H1 (cell line): Measurements from ENCODE around the gene RBFOX1. TPM values are rescaled to one million over a fixed set of nuclear protein-coding genes. Genes with fewer than 3 reads are reported as not detected.

Experiments used
- CTCF ChIA-PET: fragments of 300-600 bp; sonication (Branson Sonifier 250); formaldehyde crosslinking; loops from one replicate; lab custom pipeline; 2021; ENCODE audit not compliant: partially characterized antibody; lab: Charles Lee
- POLR2A ChIA-PET: fragments of 300-600 bp; sonication (Branson Sonifier 250); formaldehyde crosslinking; loops from one replicate; lab custom pipeline; 2021; ENCODE audit warnings: inconsistent platforms; ENCODE audit not compliant: partially characterized antibody; lab: Charles Lee
- DNase-seq, 2 experiments: peaks; one replicate each; pipeline versions ENCODE4 v3.0.0 to v3.0.0-alpha.2; 2010 to 2022; ENCODE audit warnings: low spot score in 2 of 2, low read depth in 1 of 2, mixed read lengths in 1 of 2
- FAIRE-seq: peaks from 2 replicates; lab custom pipeline; 2011; peaks lifted over from hg19 to GRCh38; lab: Jason Lieb, UNC
- H2AFZ ChIP-seq: 2 replicates; pipeline ENCODE4 v1.8.1; 2012; ENCODE audit warnings: low read length, inconsistent platforms
- H2AK5ac ChIP-seq: 2 replicates; pipeline ENCODE4 v1.6.1; 2013; ENCODE audit warnings: low read depth, low read length
- H2BK120ac ChIP-seq: replicated peaks from 2 replicates; pipeline ENCODE3; 2013; ENCODE audit warnings: low read depth, low read length, inconsistent platforms
- H2BK12ac ChIP-seq: 2 replicates; pipeline ENCODE4 v1.6.1; 2013; ENCODE audit warnings: low read depth, low read length
- H2BK15ac ChIP-seq: 2 replicates; pipeline ENCODE4 v1.6.1; 2013; ENCODE audit warnings: low read length
- H2BK20ac ChIP-seq: 2 replicates; pipeline ENCODE4 v1.6.1; 2013; ENCODE audit warnings: low read length
- H2BK5ac ChIP-seq: 2 replicates; pipeline ENCODE4 v1.6.1; 2013; ENCODE audit warnings: low read depth, low read length
- H3K14ac ChIP-seq: 2 replicates; pipeline ENCODE4 v1.6.1; 2013; ENCODE audit warnings: inconsistent platforms; ENCODE audit not compliant: insufficient read length
- H3K18ac ChIP-seq: 2 replicates; pipeline ENCODE4 v1.6.1; 2013; ENCODE audit warnings: low read length; ENCODE audit errors: extremely low read depth
- H3K23ac ChIP-seq: 2 replicates; pipeline ENCODE4 v1.6.1; 2013; ENCODE audit warnings: inconsistent platforms; ENCODE audit not compliant: insufficient read length
- H3K23me2 ChIP-seq: 2 replicates; pipeline ENCODE4 v1.6.1; 2013; ENCODE audit warnings: low read depth, low read length
- H3K27ac ChIP-seq: 2 replicates; pipeline ENCODE4 v1.6.1; 2011; ENCODE audit warnings: low read depth, low read length, inconsistent platforms
- H3K27me3 ChIP-seq, 4 experiments: replicated peaks in 1 of 4; 1 replicate in 1 of 4; 2 replicates in 3 of 4; pipeline versions ENCODE4 v1.6.1 to v1.8.1; 2011 to 2013; ENCODE audit warnings: low read length in 3 of 4, mild to moderate bottlenecking in 3 of 4, inconsistent platforms in 2 of 4, mixed read lengths in 2 of 4, moderate library complexity in 1 of 4; ENCODE audit not compliant: control insufficient read depth in 3 of 4, insufficient read depth in 3 of 4; ENCODE audit errors: extremely low read depth in 1 of 4
- H3K36me3 ChIP-seq, 4 experiments: 2 replicates each; pipeline versions ENCODE4 v1.6.1 to v1.8.1; 2011 to 2013; ENCODE audit warnings: mild to moderate bottlenecking in 4 of 4, low read length in 3 of 4, moderate library complexity in 2 of 4, control low read depth in 1 of 4, inconsistent platforms in 1 of 4; ENCODE audit not compliant: insufficient read depth in 4 of 4, control insufficient read depth in 2 of 4
- H3K4ac ChIP-seq: replicated peaks from 2 replicates; pipeline ENCODE3; 2013; ENCODE audit warnings: low read length, low read depth, mixed read lengths, inconsistent platforms; ENCODE audit not compliant: insufficient read length
- H3K4me1 ChIP-seq, 4 experiments: replicated peaks in 1 of 4; 1 replicate in 1 of 4; 2 replicates in 3 of 4; pipeline versions ENCODE4 v1.6.1 to v1.8.1; 2011 to 2013; ENCODE audit warnings: low read length in 3 of 4, inconsistent platforms in 2 of 4, mixed read lengths in 1 of 4; ENCODE audit not compliant: insufficient read depth in 4 of 4, control insufficient read depth in 3 of 4
- H3K4me2 ChIP-seq, 2 experiments: 2 replicates each; pipeline versions ENCODE4 v1.6.1 to v1.8.1; 2011 to 2013; ENCODE audit warnings: low read depth in 2 of 2, low read length in 2 of 2, control low read depth in 1 of 2, inconsistent platforms in 1 of 2, mild to moderate bottlenecking in 1 of 2; ENCODE audit not compliant: insufficient read depth in 1 of 2
- H3K4me3 ChIP-seq, 4 experiments: fragments of 200-600, 300-600 bp in 1 of 4; sonication (generic), shearing (Covaris generic), sonication (Bioruptor Twin) in 1 of 4; 2 replicates each; pipeline versions ENCODE4 v1.5.1 to v1.8.1; 2011 to 2016; ENCODE audit warnings: low read length in 4 of 4, low read depth in 3 of 4, control low read depth in 2 of 4, inconsistent platforms in 2 of 4, mild to moderate bottlenecking in 2 of 4, mixed read lengths in 1 of 4, moderate library complexity in 1 of 4; ENCODE audit not compliant: insufficient read depth in 2 of 4; ENCODE audit errors: extremely low read depth in 1 of 4
- H3K56ac ChIP-seq: replicated peaks from 2 replicates; pipeline ENCODE3; 2013; ENCODE audit warnings: low read depth, mild to moderate bottlenecking, mixed read lengths, low read length, inconsistent platforms; ENCODE audit not compliant: insufficient read length
- H3K79me1 ChIP-seq: 2 replicates; pipeline ENCODE4 v1.6.1; 2013; ENCODE audit warnings: low read depth, low read length, control low read depth
- H3K79me2 ChIP-seq, 2 experiments: 2 replicates each; pipeline versions ENCODE4 v1.6.1 to v1.8.1; 2012 to 2013; ENCODE audit warnings: low read length in 2 of 2, mild to moderate bottlenecking in 2 of 2, inconsistent platforms in 1 of 2; ENCODE audit not compliant: insufficient read depth in 2 of 2, control insufficient read depth in 1 of 2
- H3K9ac ChIP-seq, 4 experiments: replicated peaks in 1 of 4; 1 replicate in 1 of 4; 2 replicates in 3 of 4; pipeline versions ENCODE4 v1.6.1 to v1.8.1; 2011 to 2013; ENCODE audit warnings: low read depth in 3 of 4, low read length in 3 of 4, control low read depth in 2 of 4, mild to moderate bottlenecking in 2 of 4, moderate library complexity in 2 of 4, inconsistent platforms in 1 of 4; ENCODE audit errors: extremely low read depth in 1 of 4
- H3K9me3 ChIP-seq, 2 experiments: 2 replicates each; pipeline versions ENCODE4 v1.6.1 to v1.8.1; 2012 to 2013; ENCODE audit warnings: mild to moderate bottlenecking in 2 of 2, moderate library complexity in 2 of 2, control low read depth in 1 of 2, inconsistent platforms in 1 of 2, low read depth in 1 of 2, low read length in 1 of 2, mixed read lengths in 1 of 2; ENCODE audit not compliant: insufficient read depth in 2 of 2
- H4K20me1 ChIP-seq, 2 experiments: replicated peaks in 1 of 2; 2 replicates each; pipeline versions ENCODE3 to v1.8.1; 2011 to 2013; ENCODE audit warnings: inconsistent platforms in 2 of 2, low read length in 2 of 2, mild to moderate bottlenecking in 1 of 2; ENCODE audit not compliant: insufficient read depth in 2 of 2, control insufficient read depth in 1 of 2
- H4K5ac ChIP-seq: 2 replicates; pipeline ENCODE4 v1.6.1; 2013; ENCODE audit warnings: low read length, low read depth, mixed read lengths, inconsistent platforms; ENCODE audit not compliant: insufficient read length
- H4K8ac ChIP-seq: 2 replicates; pipeline ENCODE4 v1.8.0; 2013; ENCODE audit warnings: mild to moderate bottlenecking, moderate library complexity, low read length, inconsistent platforms; ENCODE audit not compliant: insufficient read depth; ENCODE audit errors: extremely low read depth
- H4K91ac ChIP-seq: replicated peaks from 2 replicates; pipeline ENCODE3; 2013; ENCODE audit warnings: low read length, mixed read lengths, inconsistent platforms; ENCODE audit not compliant: insufficient read length
- CBX5 ChIP-seq: fragments of 300-800, 300-1000 bp; sonication (generic); IDR thresholded peaks from 2 replicates; pipeline ENCODE4 v1.7.1; 2016; ENCODE audit warnings: antibody characterized with exemption, low read length, low read depth
- CREB1 ChIP-seq: IDR thresholded peaks from 2 replicates; pipeline ENCODE4 v1.6.1; 2012; ENCODE audit warnings: inconsistent platforms
- EGR1 ChIP-seq: IDR thresholded peaks from 2 replicates; pipeline ENCODE4 v1.6.1; 2011; ENCODE audit warnings: low read depth, low read length, borderline replicate concordance
- EZH2 ChIP-seq: fragments of 200-600 bp; sonication (generic); IDR thresholded peaks from 2 replicates; pipeline ENCODE4 v1.7.1; 2012; ENCODE audit warnings: low read depth, mild to moderate bottlenecking, moderate library complexity, low read length, inconsistent platforms; ENCODE audit not compliant: severe bottlenecking
- POLR2A ChIP-seq, 2 experiments: IDR thresholded peaks; 1 replicate in 1 of 2; 2 replicates in 1 of 2; pipeline ENCODE4 v1.6.1; 2011; ENCODE audit warnings: low read depth in 2 of 2, low read length in 2 of 2, mild to moderate bottlenecking in 2 of 2; ENCODE audit errors: control extremely low read depth in 1 of 2
- SIRT6 ChIP-seq: IDR thresholded peaks from one replicate; pipeline ENCODE4 v1.7.1; 2012; ENCODE audit warnings: low read length, inconsistent platforms
- SP4 ChIP-seq: IDR thresholded peaks from 2 replicates; pipeline ENCODE4 v1.6.1; 2012; ENCODE audit warnings: low read length, inconsistent platforms
- SUZ12 ChIP-seq: fragments of 200-600 bp; sonication (generic); IDR thresholded peaks from 2 replicates; pipeline ENCODE4 v1.6.1; 2012; ENCODE audit warnings: mild to moderate bottlenecking, inconsistent platforms, low read length, moderate library complexity, mixed read lengths
- YY1 ChIP-seq: IDR thresholded peaks from 2 replicates; pipeline ENCODE4 v1.6.1; 2011; ENCODE audit warnings: low read depth, mild to moderate bottlenecking, low read length
- WGBS, 2 experiments: shearing (Covaris generic) in 1 of 2; methylation state at CpG; one replicate each; pipeline versions ENCODE4 v1.1.6 to v1.1.7; 2013 to 2015; ENCODE audit warnings: low lambda C conversion rate in 2 of 2, mixed read lengths in 2 of 2, inconsistent platforms in 1 of 2, low coverage in 1 of 2, missing lambda C conversion rate in 1 of 2; ENCODE audit not compliant: insufficient replicate concordance in 2 of 2, insufficient coverage in 1 of 2, insufficient read length in 1 of 2; ENCODE audit errors: extremely low coverage in 1 of 2, missing lambda C conversion rate in 1 of 2; 5-methylcytosine and 5-hydroxymethylcytosine counted together
- polyA plus RNA-seq, 7 experiments: library from polyadenylated mRNA; depleted of rRNA in 3 of 7; stranded (reverse) in 5 of 7; unstranded in 2 of 7; fragments of >200 nt in 5 of 7; fragments of 200-250 nt in 2 of 7; gene quantifications; 1 replicate in 5 of 7; 2 replicates in 1 of 7; 4 replicates in 1 of 7; pipeline versions ENCODE4 v1.2.1 to v1.2.3, GENCODE V29; 2011 to 2013; ENCODE audit warnings: missing spikeins in 2 of 7, mixed read lengths in 2 of 7
- total RNA-seq: library from RNA; stranded (reverse); fragmentation: NEBNext Ultra II Directional; extraction: Animal tissue kit (Norgen Biotek cat#: 25700); gene quantifications from 2 replicates; pipeline ENCODE4 v1.2.1, GENCODE V29; 2021
- TF ChIP-seq, protein P1 (sequence below): IDR thresholded peaks from 2 replicates; pipeline ENCODE4 v1.6.1; 2012; ENCODE audit warnings: inconsistent platforms
- TF ChIP-seq, protein P2 (sequence below): IDR thresholded peaks from 2 replicates; pipeline ENCODE4 v1.6.1; 2011; ENCODE audit warnings: low read length, improper control_type of control experiment

Gene RBFOX1
- total and polyA plus RNA-seq, 2 of the 8 experiments (the other 6 are each of a cell fraction or from before 2014, with no cell fraction given), result 1.7 to 2.8 TPM

DNA sequence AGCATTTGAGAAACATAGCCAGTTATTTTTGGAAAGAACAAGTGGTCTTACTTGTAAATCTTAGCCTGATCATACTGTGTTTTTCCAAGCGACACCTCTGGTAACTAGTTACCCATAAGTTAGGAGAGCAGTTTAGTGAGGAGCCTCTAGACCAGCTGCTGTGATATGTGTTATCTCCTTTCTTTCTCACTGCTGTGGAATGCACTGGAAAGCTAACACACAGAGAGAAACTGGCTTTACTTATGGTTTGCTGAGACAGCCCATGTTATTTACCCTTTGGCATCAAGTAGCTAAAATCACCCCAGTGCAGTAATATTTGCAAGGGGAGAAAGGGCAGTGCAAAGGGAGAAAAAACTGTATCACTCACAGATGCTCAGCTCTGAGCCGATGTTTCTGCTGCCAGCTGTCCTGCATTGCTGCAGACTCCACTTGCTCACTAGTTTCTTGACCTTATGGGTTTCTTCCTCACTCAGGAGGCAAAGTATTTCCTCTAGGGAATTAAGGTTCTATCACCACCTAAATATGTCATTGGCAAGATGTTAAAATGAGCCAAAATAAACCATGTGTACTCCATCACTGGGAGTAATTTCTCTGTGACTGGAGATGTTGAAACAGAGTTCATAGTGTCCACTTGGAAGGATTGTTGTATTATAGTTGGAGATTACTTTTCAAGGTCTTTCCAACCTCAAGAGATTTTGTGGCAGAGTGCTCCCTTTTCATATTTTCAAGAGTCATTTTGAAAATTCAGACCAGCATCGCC is 2.3 kb downstream of the RBFOX1 start:
- H2BK120ac ChIP-seq, result no peak overlapping the region
- 96% methylated on average over 3 of the region's 3 CpGs; no CpG with 5 or more reads in 1 of the 2 experiments for WGBS, 2 experiments

More for the DNA sequence above, 2.3 kb downstream of the RBFOX1 start:
- FAIRE-seq (no peak), DNase-seq (no peak)
- no peak overlapping the region for H4K5ac ChIP-seq
- no peaks in the 10 kb centered on the region; the same call in 1 of the 2 replicates for H3K23me2 ChIP-seq
- no peak overlapping the region for H3K23ac ChIP-seq
- no peaks in the 10 kb centered on the region for H3K79me1 ChIP-seq
- H3K4ac ChIP-seq, result no peak overlapping the region
- no peak overlapping the region for H2AK5ac ChIP-seq
- no peaks in the 10 kb centered on the region for H3K4me1 ChIP-seq
- H4K8ac ChIP-seq, result no peak overlapping the region
- H2BK5ac ChIP-seq, result no peak overlapping the region
- H2BK20ac ChIP-seq, result no peak overlapping the region
- POLR2A ChIA-PET, result no interaction called here
- H4K91ac ChIP-seq, result no peak overlapping the region
- H3K56ac ChIP-seq, result no peak overlapping the region
- no peaks in the 10 kb centered on the region for H3K79me2 ChIP-seq
- no peak overlapping the region for H2BK12ac ChIP-seq
- H3K4me2 ChIP-seq, result no peak overlapping the region
- no peak overlapping the region for H3K14ac ChIP-seq
- H3K9ac ChIP-seq, result no peak overlapping the region
- H3K36me3 ChIP-seq, result no peaks in the 10 kb centered on the region
- H3K27ac ChIP-seq, result no peak overlapping the region
- H2AFZ ChIP-seq, result no peak overlapping the region
- H3K18ac ChIP-seq, result no peak overlapping the region
- H3K27me3 ChIP-seq, result no peaks in the 10 kb centered on the region
- TF ChIP-seq SUZ12, result no peak
- TF ChIP-seq EZH2, result no peak
- TF ChIP-seq CBX5, result no peak
- TF ChIP-seq, protein P1, sequence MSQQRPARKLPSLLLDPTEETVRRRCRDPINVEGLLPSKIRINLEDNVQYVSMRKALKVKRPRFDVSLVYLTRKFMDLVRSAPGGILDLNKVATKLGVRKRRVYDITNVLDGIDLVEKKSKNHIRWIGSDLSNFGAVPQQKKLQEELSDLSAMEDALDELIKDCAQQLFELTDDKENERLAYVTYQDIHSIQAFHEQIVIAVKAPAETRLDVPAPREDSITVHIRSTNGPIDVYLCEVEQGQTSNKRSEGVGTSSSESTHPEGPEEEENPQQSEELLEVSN, result no peak
- TF ChIP-seq EGR1, result no peak
- no peak for TF ChIP-seq POLR2A (IDR thresholded peaks at IDR 0.05; ENCODE audit: control extremely low read depth in 1 of 2, low read depth in 2 of 2, low read length in 2 of 2)
- TF ChIP-seq YY1, result no peak
- TF ChIP-seq SP4, result no peak
- TF ChIP-seq SIRT6, result no peak
- no peak for TF ChIP-seq CREB1
- TF ChIP-seq, protein P2, sequence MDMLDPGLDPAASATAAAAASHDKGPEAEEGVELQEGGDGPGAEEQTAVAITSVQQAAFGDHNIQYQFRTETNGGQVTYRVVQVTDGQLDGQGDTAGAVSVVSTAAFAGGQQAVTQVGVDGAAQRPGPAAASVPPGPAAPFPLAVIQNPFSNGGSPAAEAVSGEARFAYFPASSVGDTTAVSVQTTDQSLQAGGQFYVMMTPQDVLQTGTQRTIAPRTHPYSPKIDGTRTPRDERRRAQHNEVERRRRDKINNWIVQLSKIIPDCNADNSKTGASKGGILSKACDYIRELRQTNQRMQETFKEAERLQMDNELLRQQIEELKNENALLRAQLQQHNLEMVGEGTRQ, result no peak
- CTCF ChIA-PET, result interaction anchor here (0.6 to 3.7 kb wide), 2 partner anchors 22 to 365 kb away, joined by 3 to 21 read pairs; no protein-coding TSS in a partner anchor
- no peaks in the 10 kb centered on the region for H4K20me1 ChIP-seq
- H3K4me3 ChIP-seq, result no peak overlapping the region
- H3K9me3 ChIP-seq, result no peaks in the 10 kb centered on the region
- H2BK15ac ChIP-seq, result no peak overlapping the region
